Measurements from ENCODE around the gene FBXL4. TPM values are rescaled to one million over a fixed set of nuclear protein-coding genes. Genes with fewer than 3 reads are reported as not detected.
A peak's percentile ranks its signal among the peaks of the same experiment; 100 is the strongest.

The FBXL4 gene
- total RNA-seq, 1 experiment from 2014 or later = 5.1 TPM

GRCh38 chr6:98841621-98842341 is 106.0 kb downstream of the FBXL4 start:
- H3K27me3 ChIP-seq (ENCODE audit: insufficient read depth, low read length) = peaks cover 62% of the 10 kb centered on the region
- Mint-ChIP-seq H3K27me3 (ENCODE audit: low read depth) (peaks cover 98% of the 10 kb centered on the region), H3K36me3 (ENCODE audit: insufficient read depth in 1 of 3, low read depth in 3 of 3) (no peaks in the 10 kb centered on the region; a peak in 1 of 7 replicates), H3K27ac (no peak overlapping the region; a peak in 1 of 7 replicates), H3K4me1 (peaks cover 23 to 44% of the 10 kb centered on the region in 2 experiments), H3K4me3 (peak overlapping the region in 1 of 2 experiments; percentile 74; a peak in 3 of 5 replicates), H3K9me3 (no peaks in the 10 kb centered on the region; a peak in 1 of 5 replicates)
- no peak overlapping the region for H2AK5ac ChIP-seq (ENCODE audit: insufficient read length, low read length)
- no peak overlapping the region for H2BK20ac ChIP-seq (ENCODE audit: low read depth, low read length, poor library complexity, severe bottlenecking)
- H4K20me1 ChIP-seq (ENCODE audit: control insufficient read depth, insufficient read depth, insufficient read length) = no peaks in the 10 kb centered on the region
- H4K91ac ChIP-seq (ENCODE audit: insufficient read length, low read depth, low read length) = no peak overlapping the region
- no peaks in the 10 kb centered on the region for H3K9me3 ChIP-seq (ENCODE audit: control insufficient read depth, low read depth, low read length)
- no peak for TF ChIP-seq CTCF (conservative IDR thresholded peaks at IDR 0.05)
- no peak overlapping the region for H2BK15ac ChIP-seq (ENCODE audit: low read depth, low read length)
- H3K18ac ChIP-seq (ENCODE audit: insufficient read length, low read depth, low read length) = no peak overlapping the region
- H3T11ph ChIP-seq (ENCODE audit: low read length) = no peak overlapping the region
- H2BK12ac ChIP-seq (ENCODE audit: insufficient read length, low read depth, low read length) = no peak overlapping the region
- 0 out of 2 replicates have a peak, but pooled peaks cover 5% of the 10 kb centered on the region for H3K4me1 ChIP-seq (ENCODE audit: insufficient read depth, low read length)
- no peak overlapping the region for H2AFZ ChIP-seq (ENCODE audit: low read length)
- WGBS (ENCODE audit: extremely low coverage, insufficient read length, low lambda C conversion rate) = no CpG with 5 or more reads among the region's 9 CpGs
- H3K23me2 ChIP-seq (ENCODE audit: insufficient read length, low read depth, low read length, poor library complexity, severe bottlenecking) = peaks cover 16% of the 10 kb centered on the region
- DNase-seq = no peak
- H3K14ac ChIP-seq (ENCODE audit: insufficient read depth, low read length) = no peak overlapping the region
- H3K56ac ChIP-seq (ENCODE audit: insufficient read length, low read depth, low read length) = no peak overlapping the region
- no peak overlapping the region for H4K5ac ChIP-seq (ENCODE audit: insufficient read length, low read depth, low read length)
- H3K79me1 ChIP-seq (ENCODE audit: insufficient read depth, low read depth, low read length, poor library complexity, severe bottlenecking) = no peaks in the 10 kb centered on the region
- peak overlapping the region; percentile 65 for H3K4me2 ChIP-seq (ENCODE audit: insufficient read depth, insufficient read length, low read length)
- H2BK120ac ChIP-seq (ENCODE audit: low read depth, low read length, poor library complexity, severe bottlenecking) = no peak overlapping the region
- no peak overlapping the region for H3K23ac ChIP-seq (ENCODE audit: insufficient read length, low read depth, low read length)
- H3K9ac ChIP-seq (ENCODE audit: extremely low read depth, insufficient read length, low read length) = no peak overlapping the region
- H3K79me2 ChIP-seq (ENCODE audit: insufficient read depth, low read length) = no peaks in the 10 kb centered on the region
- no peak overlapping the region for H4K8ac ChIP-seq (replicated peaks; ENCODE audit: insufficient read length, low read depth, low read length)
- no peak overlapping the region for H3K27ac ChIP-seq (ENCODE audit: insufficient read length, low read depth, low read length)
- H2BK5ac ChIP-seq (ENCODE audit: insufficient read length, low read length) = no peak overlapping the region
- H3K4ac ChIP-seq (ENCODE audit: low read depth, low read length) = no peak overlapping the region

Data from H9 (cell line).